Activated CD8-positive, alpha-beta memory T cell treated with anti-CD3 and anti-CD28 coated beads for 48 hours (primary cell): ENCODE data around the gene DNASE2.

ENCODE experiments used
- DNase-seq, 3 experiments: peaks; one replicate each; pipeline ENCODE4 v3.0.0-alpha.2; 2020; ENCODE audit warnings: low read depth in 2 of 3, low spot score in 2 of 3

The DNASE2 gene

DNA sequence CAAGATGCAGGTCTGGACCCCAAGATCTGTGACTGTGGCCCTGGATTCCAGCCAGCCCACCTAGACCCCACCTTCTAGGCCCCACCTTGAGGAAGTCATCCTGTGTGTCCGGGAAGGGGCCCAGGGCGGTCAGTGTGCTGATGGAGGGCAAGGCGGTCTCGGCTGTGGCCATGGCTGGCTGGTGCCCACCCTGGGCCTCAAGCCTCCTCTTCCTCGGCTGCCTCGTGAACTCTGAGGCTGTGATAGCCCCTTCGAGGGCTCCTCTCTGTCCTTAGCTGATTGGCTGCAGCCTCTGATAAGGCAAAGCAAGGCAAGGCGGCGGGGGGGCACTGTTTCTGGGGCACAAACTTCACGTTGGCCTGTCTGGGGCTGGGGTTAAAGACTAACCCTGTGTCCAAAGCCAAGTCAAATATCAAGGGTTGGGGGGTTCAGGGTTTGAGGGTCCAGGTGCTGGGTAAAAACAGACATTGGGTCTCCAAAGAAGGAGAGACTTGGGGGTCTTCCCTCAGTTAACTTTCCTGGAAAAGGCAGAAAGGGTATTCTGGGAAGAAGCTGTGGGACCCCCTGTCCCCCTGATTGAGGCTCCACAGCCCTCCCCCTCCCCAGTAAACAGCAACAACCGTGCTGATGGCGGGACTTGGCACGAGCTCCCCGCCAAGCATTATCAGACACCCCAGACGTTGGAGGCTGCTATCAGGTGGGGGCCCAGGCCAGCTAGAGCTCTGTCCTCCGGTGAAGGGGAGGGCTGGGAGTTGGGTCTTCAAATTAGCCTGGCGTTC lies 5.9 kb upstream of the DNASE2 start, which contains the start of gene KLF1:
Gene KLF1 (minus strand): TSS at position 233 of the 779 bp plus-strand sequence. CDS start 61 bp downstream, at position 172.
- no peak for DNase-seq

DNA sequence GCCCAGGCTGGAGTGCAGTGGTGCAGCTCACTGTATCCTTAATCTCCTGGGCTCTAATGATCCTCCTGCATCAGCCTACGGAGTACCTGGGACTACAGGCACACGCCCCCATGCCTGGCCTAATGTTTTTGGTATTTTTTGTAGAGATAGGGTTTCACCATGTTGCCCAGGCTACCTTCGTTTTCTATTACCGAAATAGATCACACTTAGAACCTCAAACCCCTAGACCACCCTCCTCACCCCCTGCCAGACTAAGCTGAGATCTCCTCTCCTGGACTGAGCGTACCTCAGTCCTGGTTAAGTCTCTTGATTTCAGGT lies 5.4 kb upstream of the DNASE2 start:
- DNase-seq = no peak

- DNase-seq = no peak
Measured at GRCh38 chr19:12885749-12886650, 4.8 kb upstream of the DNASE2 start.

- peak; percentile 73 to 77 (median 75) for DNase-seq
Measured at GRCh38 chr19:12884926-12885748, 3.9 kb upstream of the DNASE2 start.

DNA sequence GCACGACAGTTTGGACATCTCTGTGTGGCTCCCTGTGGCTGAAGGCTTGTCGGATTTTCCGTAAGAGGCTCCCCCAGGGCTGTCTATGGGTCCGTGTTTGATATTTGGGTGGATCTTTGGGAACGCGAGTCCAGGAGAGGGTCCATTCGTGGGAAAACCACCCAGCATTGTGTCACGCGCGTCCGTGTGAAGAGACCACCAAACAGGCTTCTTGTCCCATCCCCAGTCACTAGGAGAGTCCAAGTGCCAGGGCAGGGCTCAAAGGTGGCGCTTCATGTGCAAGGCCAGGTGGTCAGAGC lies 3.3 kb upstream of the DNASE2 start:
- DNase-seq = no peak

GRCh38 chr19:12884202-12884601 lies 3.0 kb upstream of the DNASE2 start:
- DNase-seq = no peak

GRCh38 chr19:12882589-12882988 lies 1.3 kb upstream of the DNASE2 start:
- no peak for DNase-seq

GRCh38 chr19:12880551-12881171 lies 588 bp downstream of the DNASE2 start:
- DNase-seq = no peak

DNA sequence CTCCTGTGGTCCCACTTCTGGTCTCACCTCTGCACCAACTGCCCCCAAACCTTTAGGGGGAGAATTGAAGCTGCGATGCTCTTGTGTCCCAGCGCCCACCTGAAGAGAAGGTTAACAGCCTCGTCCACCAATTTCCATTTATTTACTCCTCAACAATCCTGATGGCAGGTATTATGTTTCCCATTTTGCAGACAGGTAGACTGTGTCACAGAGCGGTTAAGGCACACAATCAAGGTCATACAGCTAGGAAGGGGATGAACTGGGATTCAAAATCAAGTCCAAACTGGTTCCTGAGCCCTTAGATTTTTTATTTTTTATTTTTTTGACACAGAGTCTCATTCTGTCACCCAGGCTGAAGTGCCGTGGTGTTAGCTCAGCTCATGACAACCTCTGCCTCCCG lies 6.2 kb downstream of the DNASE2 start:
- no peak for DNase-seq

DNA sequence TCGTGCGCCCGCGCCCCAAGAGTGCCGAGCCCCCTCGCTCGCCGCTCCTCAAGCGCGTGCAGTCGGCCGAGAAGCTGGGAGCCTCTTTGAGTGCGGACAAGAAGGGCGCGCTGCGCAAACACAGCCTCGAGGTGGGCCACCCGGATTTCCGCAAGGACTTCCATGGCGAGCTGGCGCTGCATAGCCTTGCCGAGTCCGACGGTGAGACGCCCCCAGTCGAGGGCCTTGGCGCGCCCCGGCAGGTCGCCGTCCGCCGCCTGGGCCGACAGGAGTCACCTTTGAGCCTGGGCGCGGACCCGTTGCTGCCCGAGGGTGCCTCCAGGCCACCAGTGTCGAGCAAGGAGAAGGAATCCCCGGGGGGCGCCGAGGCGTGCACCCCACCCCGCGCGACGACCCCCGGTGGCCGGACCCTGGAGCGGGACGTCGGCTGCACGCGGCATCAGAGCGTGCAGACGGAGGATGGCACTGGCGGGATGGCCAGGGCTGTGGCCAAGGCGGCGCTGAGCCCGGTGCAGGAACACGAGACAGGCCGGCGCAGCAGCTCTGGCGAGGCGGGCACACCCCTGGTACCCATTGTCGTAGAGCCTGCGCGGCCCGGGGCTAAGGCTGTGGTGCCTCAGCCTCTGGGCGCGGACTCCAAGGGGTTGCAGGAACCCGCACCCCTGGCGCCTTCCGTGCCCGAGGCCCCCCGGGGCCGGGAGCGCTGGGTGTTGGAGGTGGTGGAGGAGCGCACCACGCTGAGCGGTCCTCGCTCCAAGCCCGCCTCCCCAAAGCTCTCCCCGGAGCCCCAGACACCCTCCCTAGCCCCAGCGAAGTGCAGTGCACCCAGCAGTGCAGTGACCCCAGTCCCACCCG lies 7.1 kb downstream of the DNASE2 start:
- no peak for DNase-seq

GRCh38 chr19:12872941-12873890 lies 8.0 kb downstream of the DNASE2 start:
- DNase-seq = no peak

- DNase-seq = no peak
Measured at GRCh38 chr19:12872255-12872654, 9.0 kb downstream of the DNASE2 start.

- no peak for DNase-seq
Measured at GRCh38 chr19:12871681-12872080, 9.6 kb downstream of the DNASE2 start.

- no peak for DNase-seq
Measured at GRCh38 chr19:12868540-12869112, 12.6 kb downstream of the DNASE2 start.

GRCh38 chr19:12867120-12868099 lies 13.8 kb downstream of the DNASE2 start:
- DNase-seq = peak in 2 of 3 experiments; percentile 70 to 72

DNA sequence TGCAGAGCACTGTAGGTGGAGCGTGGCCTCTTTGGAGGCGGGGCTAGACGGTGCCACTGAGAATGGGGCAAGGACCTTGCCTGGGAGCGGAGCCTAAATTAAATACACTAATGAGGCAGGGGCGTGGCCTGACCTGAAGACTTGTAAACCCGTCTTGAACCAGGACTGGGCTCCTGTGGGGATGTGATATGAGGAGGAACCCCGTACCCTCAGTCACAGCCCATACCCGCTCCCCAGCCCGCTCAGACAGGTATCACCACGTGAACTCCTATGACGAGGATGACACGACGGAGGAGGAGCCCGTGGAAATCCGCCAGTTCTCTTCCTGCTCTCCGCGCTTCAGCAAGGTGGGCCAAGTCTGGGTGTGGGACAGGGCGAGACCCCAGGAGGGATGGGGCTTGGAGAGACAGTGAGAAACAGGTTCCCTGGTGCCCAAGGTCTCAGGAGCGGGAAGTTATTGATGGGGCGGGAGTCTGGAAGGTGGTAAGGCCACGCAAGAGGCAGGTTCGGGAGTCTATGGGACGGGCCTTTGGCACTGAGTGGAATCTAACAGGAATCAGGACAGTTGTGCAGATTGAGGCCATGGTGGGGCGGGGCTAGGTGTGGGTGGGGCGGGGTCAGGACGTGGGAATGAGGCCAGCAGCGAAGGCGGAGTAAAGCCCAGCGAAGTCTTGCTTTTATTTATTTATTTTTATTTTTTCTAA lies 14.7 kb downstream of the DNASE2 start:
- no peak for DNase-seq
